T-helper 2 cell treated with Interferon-gamma antibody and Interleukin-4, amounts not matched to agents 5 μg/mL and 100 μg/mL, for 36 hours (primary cell): ENCODE data around the gene KRT79.

Experiments used
- DNase-seq: peaks from one replicate; pipeline ENCODE4 v3.0.0; 2021; ENCODE audit warnings: low spot score
- H3K27ac Mint-ChIP-seq: one replicate; pipeline ENCODE4 v1.8.0; 2021; ENCODE audit warnings: mild to moderate bottlenecking, mixed read lengths
- H3K27me3 Mint-ChIP-seq: one replicate; pipeline ENCODE4 v1.8.0; 2021; ENCODE audit warnings: low read depth, mixed read lengths
- H3K36me3 Mint-ChIP-seq: one replicate; pipeline ENCODE4 v1.8.0; 2021; ENCODE audit warnings: low read depth, mixed read lengths
- H3K4me1 Mint-ChIP-seq: one replicate; pipeline ENCODE4 v1.8.0; 2021; ENCODE audit warnings: low read depth, mixed read lengths
- H3K4me3 Mint-ChIP-seq: one replicate; pipeline ENCODE4 v1.8.0; 2022; ENCODE audit warnings: mild to moderate bottlenecking, moderate library complexity, mixed read lengths
- H3K9me3 Mint-ChIP-seq: one replicate; pipeline ENCODE4 v1.8.0; 2021; ENCODE audit warnings: mixed read lengths

KRT79 gene

DNA sequence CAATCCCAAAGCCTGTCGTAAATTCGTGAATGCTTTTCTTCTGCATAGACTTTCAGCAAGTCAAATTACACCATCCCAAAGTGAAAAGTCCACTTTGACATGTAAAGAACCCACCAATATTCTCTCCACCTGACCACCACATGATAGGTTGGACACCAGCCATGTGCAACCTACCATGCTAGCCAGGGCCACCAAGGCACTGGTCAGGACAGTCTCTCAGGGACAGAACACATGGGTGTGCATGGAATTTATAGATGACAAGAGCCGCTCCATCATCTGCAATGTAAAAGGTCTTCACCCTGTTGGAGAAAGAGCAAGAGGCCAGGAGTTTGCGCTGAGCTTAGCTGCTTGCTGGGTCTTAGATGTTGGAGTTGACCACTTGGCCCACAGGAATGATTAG is 51.6 kb downstream of the KRT79 start:
- no peak overlapping the region for H3K27ac Mint-ChIP-seq
- peaks cover 23% of the 10 kb centered on the region for H3K27me3 Mint-ChIP-seq
- no peaks in the 10 kb centered on the region for H3K4me1 Mint-ChIP-seq

DNA sequence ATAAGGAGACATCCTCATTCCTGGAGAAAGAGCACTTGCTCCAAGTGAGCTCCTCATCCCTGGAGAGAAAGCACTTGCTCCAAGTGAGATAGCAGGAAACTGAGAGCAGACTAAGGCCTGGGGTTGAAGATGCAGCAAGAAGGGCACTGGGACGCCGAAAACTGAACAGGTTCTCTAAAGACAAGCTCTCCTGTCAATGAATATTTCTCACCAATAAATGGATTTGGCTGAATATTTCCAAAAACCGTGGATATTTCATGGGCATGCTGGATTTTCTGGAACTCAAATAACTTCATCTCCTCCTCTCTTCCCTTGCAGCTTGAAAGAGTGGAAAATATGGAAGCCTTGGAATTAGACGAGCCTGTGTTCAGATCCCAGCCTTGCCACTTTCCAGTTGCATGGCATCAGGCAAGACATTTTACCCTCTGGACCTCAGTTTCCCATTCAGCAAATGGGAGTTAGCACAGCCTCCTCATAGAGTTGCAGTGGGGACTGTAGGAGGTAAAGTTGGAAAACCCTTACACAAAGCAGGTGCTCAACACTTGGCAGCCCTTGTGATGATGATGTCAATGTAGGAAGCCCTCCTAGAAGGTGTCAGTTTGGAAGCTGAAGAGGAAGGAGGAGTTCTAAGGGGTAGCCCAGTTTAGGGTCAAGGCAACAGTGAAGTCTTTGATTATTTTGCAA is 52.6 kb downstream of the KRT79 start:
- Mint-ChIP-seq H3K27me3 (peaks cover 21% of the 10 kb centered on the region), H3K9me3 (no peaks in the 10 kb centered on the region), H3K27ac (no peak overlapping the region), H3K36me3 (no peaks in the 10 kb centered on the region), H3K4me3 (no peak overlapping the region), H3K4me1 (no peaks in the 10 kb centered on the region)
- DNase-seq, result no peak

More for the DNA sequence above, 51.6 kb downstream of the KRT79 start:
- Mint-ChIP-seq H3K4me3 (no peak overlapping the region), H3K9me3 (no peaks in the 10 kb centered on the region), H3K36me3 (no peaks in the 10 kb centered on the region)
- no peak for DNase-seq

GRCh38 chr12:52779914-52780313 is 54.2 kb downstream of the KRT79 start:
- no peaks in the 10 kb centered on the region for H3K9me3 Mint-ChIP-seq
- no peak overlapping the region for H3K4me3 Mint-ChIP-seq
- H3K27ac Mint-ChIP-seq, result no peak overlapping the region
- no peaks in the 10 kb centered on the region for H3K36me3 Mint-ChIP-seq
- no peak for DNase-seq
- no peaks in the 10 kb centered on the region for H3K4me1 Mint-ChIP-seq
- H3K27me3 Mint-ChIP-seq, result peaks cover 15% of the 10 kb centered on the region

DNA sequence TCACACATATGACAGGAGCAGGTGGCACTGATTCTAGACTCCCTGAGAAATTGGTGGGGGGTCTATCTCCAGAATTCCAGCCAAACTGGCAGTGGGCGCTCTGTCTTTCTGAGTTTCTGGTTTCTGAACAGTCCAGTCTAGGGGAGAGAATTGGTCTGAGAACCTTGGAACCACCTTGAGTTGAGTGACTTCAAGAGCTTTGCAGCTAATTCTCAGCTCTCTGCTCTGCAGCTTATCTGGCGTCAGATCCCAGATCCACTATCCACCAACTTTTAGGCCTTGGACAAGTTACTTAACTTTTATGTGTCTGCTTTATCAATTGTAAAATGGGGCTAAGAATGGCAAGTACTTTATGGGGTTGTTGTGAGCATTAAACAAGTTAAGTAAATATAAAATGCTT is 55.3 kb downstream of the KRT79 start:
- no peak overlapping the region for H3K27ac Mint-ChIP-seq
- H3K4me3 Mint-ChIP-seq, result no peak overlapping the region
- no peaks in the 10 kb centered on the region for H3K4me1 Mint-ChIP-seq
- DNase-seq, result no peak
- H3K9me3 Mint-ChIP-seq, result no peaks in the 10 kb centered on the region
- no peaks in the 10 kb centered on the region for H3K36me3 Mint-ChIP-seq
- H3K27me3 Mint-ChIP-seq, result peaks cover 15% of the 10 kb centered on the region

GRCh38 chr12:52777566-52777965 is 56.5 kb downstream of the KRT79 start:
- Mint-ChIP-seq H3K4me3 (no peak overlapping the region), H3K27me3 (peaks cover 15% of the 10 kb centered on the region), H3K4me1 (no peaks in the 10 kb centered on the region), H3K36me3 (no peaks in the 10 kb centered on the region), H3K27ac (no peak overlapping the region), H3K9me3 (no peaks in the 10 kb centered on the region)
- DNase-seq, result no peak

GRCh38 chr12:52776913-52777395 is 57.2 kb downstream of the KRT79 start, which contains the start of gene KRT76:
Gene KRT76, minus strand, starts transcription at chr12:52777345. Its CDS starts 54 bp downstream, at chr12:52777291.
- H3K9me3 Mint-ChIP-seq, result no peaks in the 10 kb centered on the region
- H3K4me1 Mint-ChIP-seq, result no peaks in the 10 kb centered on the region
- H3K4me3 Mint-ChIP-seq, result no peak within 1 kb of the TSS
- DNase-seq, result no peak
- H3K27me3 Mint-ChIP-seq, result peaks cover 15% of the 10 kb centered on the region
- no peak within 1 kb of the TSS for H3K27ac Mint-ChIP-seq
- H3K36me3 Mint-ChIP-seq, result no peaks in the 10 kb centered on the region

DNA sequence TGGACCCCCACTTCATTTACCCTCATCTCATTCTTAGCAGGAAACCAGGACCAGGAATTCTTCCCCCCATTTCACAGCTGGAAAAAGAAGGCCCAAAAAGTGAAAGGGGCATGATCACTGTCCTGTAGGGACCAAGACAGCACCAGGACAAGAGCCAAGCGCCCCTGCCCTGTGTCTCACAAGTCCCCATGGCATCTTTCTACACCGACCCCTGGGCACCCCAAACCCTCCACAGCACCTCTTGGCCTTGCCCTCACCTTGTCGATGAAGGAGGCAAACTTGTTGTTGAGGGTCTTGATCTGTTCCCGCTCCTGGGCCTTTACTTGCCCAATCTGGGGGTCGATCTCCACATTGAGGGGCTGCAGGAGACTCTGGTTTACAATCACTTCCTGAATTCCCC is 57.7 kb downstream of the KRT79 start:
- Mint-ChIP-seq H3K36me3 (no peaks in the 10 kb centered on the region), H3K4me3 (no peak overlapping the region), H3K27ac (no peak overlapping the region), H3K9me3 (no peaks in the 10 kb centered on the region), H3K27me3 (peaks cover 11% of the 10 kb centered on the region), H3K4me1 (no peaks in the 10 kb centered on the region)
- no peak for DNase-seq

- no peak for DNase-seq
- Mint-ChIP-seq H3K4me3 (no peak overlapping the region), H3K4me1 (no peaks in the 10 kb centered on the region), H3K27ac (no peak overlapping the region), H3K36me3 (no peaks in the 10 kb centered on the region), H3K9me3 (no peaks in the 10 kb centered on the region), H3K27me3 (peaks cover 8% of the 10 kb centered on the region)
These were observed 59.4 kb downstream of the KRT79 start for GRCh38 chr12:52774629-52775250.

DNA sequence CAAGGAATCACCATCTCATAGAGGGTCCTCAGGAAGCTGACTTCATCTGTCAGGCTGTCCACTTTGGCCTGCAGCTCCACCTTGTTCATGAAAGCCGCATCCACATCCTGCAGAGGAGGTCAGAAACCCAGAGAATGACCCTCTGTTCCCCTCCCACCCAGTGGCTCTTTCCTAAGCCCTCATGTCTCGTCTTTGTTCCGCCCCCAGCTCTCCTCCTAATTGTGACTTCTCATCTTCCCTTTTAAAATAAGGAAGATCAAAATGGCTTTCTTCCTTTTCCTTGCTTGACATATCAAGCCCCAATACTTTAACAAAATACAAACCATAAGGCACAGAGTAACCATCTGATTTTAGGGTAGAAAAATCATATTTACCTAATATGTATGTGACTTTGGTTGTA is 61.3 kb downstream of the KRT79 start:
- Mint-ChIP-seq H3K4me1 (no peaks in the 10 kb centered on the region), H3K27me3 (peaks cover 4% of the 10 kb centered on the region), H3K9me3 (no peaks in the 10 kb centered on the region), H3K27ac (no peak overlapping the region), H3K36me3 (no peaks in the 10 kb centered on the region), H3K4me3 (no peak overlapping the region)
- DNase-seq, result no peak

DNA sequence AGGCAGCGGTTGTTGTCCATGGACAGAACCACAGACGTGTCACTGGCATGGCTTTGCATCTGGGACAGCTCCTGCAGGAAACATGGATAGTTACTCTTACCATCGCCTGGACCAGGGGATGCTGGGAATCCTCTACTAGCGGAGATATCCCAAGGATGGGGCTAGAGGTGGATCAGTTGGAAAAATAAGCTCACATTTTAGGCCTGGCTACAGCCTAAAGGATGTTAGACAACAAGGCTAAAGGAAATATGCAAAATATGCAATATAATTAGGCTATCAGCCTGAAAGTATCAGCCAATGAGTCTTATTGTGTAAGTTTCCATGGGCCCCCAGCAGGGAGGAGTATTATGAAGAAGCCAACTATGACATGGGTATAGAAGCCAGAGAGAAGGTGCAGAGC is 61.9 kb downstream of the KRT79 start:
- peaks cover 6% of the 10 kb centered on the region for H3K27me3 Mint-ChIP-seq
- H3K4me1 Mint-ChIP-seq, result no peaks in the 10 kb centered on the region
- H3K4me3 Mint-ChIP-seq, result no peak overlapping the region
- H3K36me3 Mint-ChIP-seq, result no peaks in the 10 kb centered on the region
- H3K27ac Mint-ChIP-seq, result no peak overlapping the region
- no peak for DNase-seq
- H3K9me3 Mint-ChIP-seq, result no peaks in the 10 kb centered on the region

GRCh38 chr12:52771505-52771904 is 62.6 kb downstream of the KRT79 start:
- H3K27ac Mint-ChIP-seq, result no peak overlapping the region
- no peaks in the 10 kb centered on the region for H3K9me3 Mint-ChIP-seq
- H3K36me3 Mint-ChIP-seq, result no peaks in the 10 kb centered on the region
- H3K4me1 Mint-ChIP-seq, result no peaks in the 10 kb centered on the region
- no peak for DNase-seq
- H3K4me3 Mint-ChIP-seq, result no peak overlapping the region
- peaks cover 6% of the 10 kb centered on the region for H3K27me3 Mint-ChIP-seq
